H54 (cell line): ENCODE results near the gene FBXO27.

Experiments
- DNase-seq: peaks from one replicate; pipeline ENCODE4 v3.0.0; 2011; ENCODE audit warnings: low spot score, mixed read lengths; ENCODE audit not compliant: insufficient read length
- FAIRE-seq: peaks from 3 replicates; lab custom pipeline; 2011; peaks lifted over from hg19 to GRCh38; lab: Jason Lieb, UNC
- POLR2A ChIP-seq: IDR thresholded peaks from 2 replicates; pipeline ENCODE4 v1.6.1; 2011; ENCODE audit warnings: low read depth, mild to moderate bottlenecking, low read length

Gene FBXO27

DNA sequence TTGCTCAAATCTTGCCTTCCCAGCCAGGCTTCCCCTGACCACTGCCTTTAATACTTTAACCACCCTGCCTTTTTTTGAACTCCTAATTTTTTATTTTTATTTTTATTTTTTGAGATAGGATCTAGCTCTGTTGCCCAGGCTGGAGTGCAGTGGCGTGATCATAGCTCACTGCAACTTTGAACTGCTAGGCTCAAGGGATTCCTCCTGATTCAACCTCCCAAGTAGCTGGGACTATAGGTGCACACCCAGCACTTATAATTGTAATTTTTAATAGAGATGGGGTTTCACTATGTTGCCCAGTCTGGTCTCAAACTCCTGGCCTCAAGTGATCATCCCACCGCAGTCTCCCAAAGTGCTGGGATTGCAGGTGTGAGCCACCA lies 21.7 kb upstream of the FBXO27 start:
- DNase-seq (no peak), FAIRE-seq (no peak)
- TF ChIP-seq POLR2A, result no peak

DNA sequence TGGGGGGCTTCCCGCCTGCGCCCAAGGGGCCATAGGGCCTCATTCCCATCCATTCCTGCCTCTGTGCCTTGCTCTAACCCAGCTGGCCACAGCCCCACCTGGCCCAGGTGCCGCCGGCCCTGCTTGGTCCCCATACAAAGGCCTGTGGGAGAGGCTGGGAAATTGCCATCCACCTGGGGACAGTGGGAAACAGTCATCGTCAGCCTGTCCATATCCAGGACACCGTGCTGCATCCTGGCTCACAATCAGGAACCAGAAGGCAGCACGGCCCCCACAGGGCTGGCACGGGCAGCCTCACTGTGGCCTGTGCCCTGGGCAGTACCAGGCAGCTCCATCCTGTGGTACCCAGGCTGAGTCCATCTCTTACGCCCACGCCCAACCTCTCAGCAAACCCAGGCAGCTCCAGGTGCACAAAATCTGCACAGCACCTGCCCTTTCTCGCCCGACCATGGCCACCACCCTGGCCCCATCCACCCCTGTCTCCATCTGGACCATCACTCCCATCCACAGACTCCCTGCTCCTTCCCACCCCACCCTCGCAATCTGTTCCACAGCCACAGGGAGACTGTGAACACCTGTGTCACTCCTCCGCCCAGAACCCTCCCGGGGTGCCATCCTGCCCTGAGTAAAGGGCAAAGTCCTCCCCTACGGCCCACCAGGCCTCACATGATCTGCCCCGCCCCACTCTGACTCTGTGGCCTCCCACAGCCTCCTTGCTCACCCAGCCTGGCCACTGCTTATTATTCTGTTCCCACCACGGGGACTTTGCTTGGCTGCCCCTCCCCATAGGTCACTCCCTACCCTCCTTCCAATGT lies 21.1 kb upstream of the FBXO27 start:
- no peak for DNase-seq
- no peak for TF ChIP-seq POLR2A
- FAIRE-seq, result no peak

- TF ChIP-seq POLR2A, result no peak
- FAIRE-seq (no peak), DNase-seq (no peak)
Measured at GRCh38 chr19:39052846-39053245, 20.5 kb upstream of the FBXO27 start.

DNA sequence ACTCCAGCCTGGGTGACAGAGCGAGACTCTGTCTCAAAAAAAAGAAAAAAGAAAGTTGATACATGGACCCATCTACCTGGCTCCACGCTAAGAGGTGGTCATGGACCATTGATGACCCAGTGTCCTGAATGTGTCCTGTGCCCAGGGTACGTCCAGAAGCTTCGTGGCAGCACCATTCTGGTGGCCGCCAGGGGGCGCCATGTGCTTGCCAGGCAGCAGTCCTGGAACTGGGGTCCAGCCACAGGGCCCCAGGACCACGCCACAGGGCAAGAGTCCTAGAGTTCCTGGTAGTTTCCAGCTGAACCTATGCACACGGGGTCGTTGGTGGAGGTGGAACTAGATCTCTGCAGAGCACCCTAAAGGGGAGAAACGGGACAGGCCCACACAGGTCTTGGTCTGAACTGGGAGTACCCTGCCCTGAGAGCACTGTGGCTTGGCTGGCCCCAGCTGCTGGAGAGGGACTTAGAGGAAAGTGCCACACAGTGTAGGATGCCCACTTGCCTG lies 19.9 kb upstream of the FBXO27 start:
- no peak for TF ChIP-seq POLR2A
- FAIRE-seq (no peak), DNase-seq (peak; percentile 63)

DNA sequence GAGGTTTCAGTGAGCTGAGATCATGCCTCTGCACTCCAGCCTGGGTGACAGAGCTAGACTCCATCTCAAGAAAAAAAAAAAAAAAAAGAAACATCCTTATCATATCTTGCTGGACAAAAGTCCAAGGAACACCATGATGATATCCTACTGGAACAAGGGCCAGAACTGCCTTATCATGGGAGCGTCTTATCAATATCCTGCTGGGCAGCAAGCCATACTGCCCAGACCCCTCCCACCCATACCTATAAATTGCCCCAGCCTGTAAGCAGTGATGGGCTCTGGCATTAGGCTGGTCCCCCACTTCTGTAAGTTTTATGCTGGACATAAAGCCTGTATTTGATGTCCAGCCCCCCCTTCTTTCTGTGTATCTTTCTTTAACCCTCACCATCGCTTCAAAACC lies 14.7 kb upstream of the FBXO27 start:
- no peak for TF ChIP-seq POLR2A
- DNase-seq (no peak), FAIRE-seq (no peak)

- FAIRE-seq (no peak), DNase-seq (no peak)
- TF ChIP-seq POLR2A, result no peak
Measured at GRCh38 chr19:39046037-39046821, 13.9 kb upstream of the FBXO27 start.

- no peak for DNase-seq
- TF ChIP-seq POLR2A, result no peak
- no peak for FAIRE-seq
Measured at GRCh38 chr19:39045506-39045905, 13.2 kb upstream of the FBXO27 start.

DNA sequence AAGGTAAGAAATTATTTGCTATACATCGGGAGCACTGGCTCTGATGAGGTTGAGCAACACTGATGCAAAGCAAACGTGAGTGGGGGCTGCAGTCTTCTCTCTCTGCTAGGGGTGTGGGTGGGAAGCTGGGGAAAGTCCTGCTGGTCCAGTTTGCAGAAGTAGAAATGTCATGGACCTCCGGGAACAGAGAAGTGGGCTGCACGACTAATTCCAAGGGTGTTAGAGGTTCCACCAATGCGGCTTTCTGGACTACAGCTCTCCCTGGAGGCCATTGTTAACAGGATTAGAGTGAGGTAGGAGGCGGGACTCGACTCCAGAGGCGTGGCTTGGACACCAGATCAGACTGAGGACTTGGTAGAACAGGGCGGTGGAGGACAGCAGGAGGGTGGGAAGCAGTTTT lies 5.7 kb upstream of the FBXO27 start:
- FAIRE-seq (no peak), DNase-seq (peak; percentile 48)
- TF ChIP-seq POLR2A, result no peak

DNA sequence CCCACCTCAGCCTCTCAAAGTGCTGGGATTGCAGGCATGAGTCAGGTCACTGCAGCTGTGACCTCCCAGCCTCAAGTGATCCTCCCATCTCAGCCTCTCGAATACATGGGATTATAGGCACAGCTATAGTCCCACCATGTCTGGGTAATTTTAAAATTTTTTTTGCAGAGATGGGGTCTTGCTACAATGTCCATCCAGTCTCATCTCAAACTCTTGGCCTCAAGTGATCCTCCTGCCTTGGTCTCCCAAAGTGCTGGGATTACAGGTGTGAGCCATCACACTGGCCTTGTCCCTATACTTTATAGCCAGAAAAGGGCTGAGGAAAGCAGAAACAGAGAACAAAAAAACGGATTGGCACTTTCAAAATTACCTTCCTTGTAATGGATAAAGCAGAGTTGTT lies 4.8 kb upstream of the FBXO27 start:
- FAIRE-seq, result no peak
- TF ChIP-seq POLR2A, result no peak
- no peak for DNase-seq

- DNase-seq (no peak), FAIRE-seq (no peak)
- TF ChIP-seq POLR2A, result no peak
Measured at GRCh38 chr19:39036581-39036980, 4.2 kb upstream of the FBXO27 start.

DNA sequence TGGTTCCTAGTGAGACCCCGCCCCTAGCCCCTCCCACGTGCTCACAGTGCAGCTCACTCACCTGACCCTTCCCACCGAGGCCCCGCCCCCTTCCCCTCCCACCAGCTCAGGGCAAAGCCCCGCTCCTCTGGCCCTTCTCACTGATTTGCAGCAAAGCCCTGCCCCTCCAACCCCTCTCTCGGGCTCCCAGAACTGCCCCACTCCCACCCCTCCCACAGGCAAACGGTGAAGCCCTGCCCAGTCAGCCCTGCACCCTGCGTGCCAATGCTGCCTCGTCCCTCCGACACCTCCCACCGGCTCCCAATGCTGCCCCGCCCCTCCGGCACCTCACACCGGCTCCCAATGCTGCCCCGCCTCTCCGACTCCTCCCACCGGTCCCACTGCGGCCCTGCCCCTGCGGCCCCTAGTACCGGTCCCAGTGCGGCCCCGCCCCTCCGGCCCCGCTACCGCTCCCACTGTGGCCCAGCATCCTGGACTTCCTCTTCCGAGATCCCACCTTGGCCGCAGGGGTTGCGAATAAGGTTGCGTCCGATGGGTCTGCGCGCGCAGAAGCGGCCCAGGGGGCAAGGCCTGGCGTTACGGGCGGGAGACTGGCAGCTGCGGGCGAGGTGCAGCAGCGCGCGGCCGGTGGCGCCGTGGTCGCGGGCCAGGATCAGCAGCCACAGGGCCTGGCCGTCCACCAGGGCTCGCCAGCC lies 834 bp downstream of the FBXO27 start:
- TF ChIP-seq POLR2A, result peak; percentile 63
- FAIRE-seq (no peak), DNase-seq (peak; percentile 97)

- DNase-seq, result no peak
- TF ChIP-seq POLR2A, result no peak
- no peak for FAIRE-seq
Measured at GRCh38 chr19:39030854-39031367, 1.4 kb downstream of the FBXO27 start.

- DNase-seq, result no peak
- TF ChIP-seq POLR2A, result no peak
- FAIRE-seq, result no peak
Measured at GRCh38 chr19:39024875-39025641, 7.3 kb downstream of the FBXO27 start.
